Cardiac muscle cell (in vitro differentiated cells and primary cell): ENCODE data around the gene CFAP61. TPM values are rescaled to one million over a fixed set of nuclear protein-coding genes. Genes with fewer than 3 reads are reported as not detected.

Experiments used
- DNase-seq, 2 donors: peaks; one replicate each; pipeline versions ENCODE4 v3.0.0 to v3.0.0-alpha.2; 2010 to 2017; ENCODE audit warnings: low read depth in 1 of 2, low spot score in 1 of 2
- H3K27ac ChIP-seq: fragments of 200-600 bp; sonication (generic); 2 replicates; pipeline ENCODE4 v1.5.1; 2016
- H3K27me3 ChIP-seq: fragments of 200-600 bp; sonication (generic); 2 replicates; pipeline ENCODE4 v1.6.0; 2016; ENCODE audit warnings: control low read depth
- H3K36me3 ChIP-seq: fragments of 200-600 bp; sonication (generic); 2 replicates; pipeline ENCODE4 v1.5.1; 2016; ENCODE audit warnings: control low read depth
- H3K4me1 ChIP-seq: fragments of 200-600 bp; sonication (generic); 2 replicates; pipeline ENCODE4 v1.8.1; 2017; ENCODE audit warnings: low read depth, mild to moderate bottlenecking, mixed run types
- H3K4me3 ChIP-seq: fragments of 200-600 bp; sonication (generic); 2 replicates; pipeline ENCODE4 v1.5.1; 2016; ENCODE audit warnings: mild to moderate bottlenecking
- H3K9me3 ChIP-seq: fragments of 200-600 bp; sonication (generic); 2 replicates; pipeline ENCODE4 v1.5.1; 2017; ENCODE audit warnings: low read depth, mild to moderate bottlenecking, control low read depth
- polyA plus RNA-seq: library from polyadenylated mRNA; unstranded; fragments of >200 nt; fragmentation: Nextera tagmentation; extraction: Ambion mirVana; gene quantifications from 2 replicates; pipeline ENCODE4 v1.2.1, GENCODE V29; 2016
- total RNA-seq: library from RNA; depleted of rRNA; stranded (reverse); fragments of >200 nt; gene quantifications from 2 replicates; pipeline ENCODE4 v1.2.3, GENCODE V29; 2016
- TF ChIP-seq, protein P1 (sequence below): IDR thresholded peaks from 2 replicates; pipeline ENCODE4 v1.5.1; 2012; ENCODE audit warnings: low read depth, mild to moderate bottlenecking, low read length

CFAP61 gene
- total and polyA plus RNA-seq, 2 experiments from 2014 or later: 0.44 TPM; not detected in 1

DNA sequence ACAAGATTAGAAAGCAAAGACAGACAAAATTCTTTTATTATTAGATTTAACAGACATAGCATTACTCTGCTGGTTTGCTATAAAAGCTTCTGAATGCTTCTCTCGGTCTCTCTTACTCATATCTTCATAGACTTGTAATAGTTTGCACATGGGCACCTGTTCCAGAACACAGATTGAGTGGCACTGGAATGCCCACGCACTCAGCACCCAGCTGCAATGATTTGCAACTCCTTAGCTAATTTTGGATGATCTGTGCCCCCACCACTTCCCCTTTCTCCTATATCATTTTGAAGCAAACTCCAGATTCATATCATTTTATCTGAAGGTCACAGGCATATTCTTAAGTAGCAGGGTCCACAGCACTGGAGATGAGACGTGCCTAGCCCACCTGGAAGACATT, 148.8 kb downstream of the CFAP61 start:
- Histone ChIP-seq H3K36me3 (no peaks in the 10 kb centered on the region), H3K9me3 (no peaks in the 10 kb centered on the region), H3K27ac (no peak overlapping the region), H3K4me3 (no peak overlapping the region), H3K27me3 (no peaks in the 10 kb centered on the region), H3K4me1 (peaks cover 36% of the 10 kb centered on the region)
- TF ChIP-seq, protein P1, sequence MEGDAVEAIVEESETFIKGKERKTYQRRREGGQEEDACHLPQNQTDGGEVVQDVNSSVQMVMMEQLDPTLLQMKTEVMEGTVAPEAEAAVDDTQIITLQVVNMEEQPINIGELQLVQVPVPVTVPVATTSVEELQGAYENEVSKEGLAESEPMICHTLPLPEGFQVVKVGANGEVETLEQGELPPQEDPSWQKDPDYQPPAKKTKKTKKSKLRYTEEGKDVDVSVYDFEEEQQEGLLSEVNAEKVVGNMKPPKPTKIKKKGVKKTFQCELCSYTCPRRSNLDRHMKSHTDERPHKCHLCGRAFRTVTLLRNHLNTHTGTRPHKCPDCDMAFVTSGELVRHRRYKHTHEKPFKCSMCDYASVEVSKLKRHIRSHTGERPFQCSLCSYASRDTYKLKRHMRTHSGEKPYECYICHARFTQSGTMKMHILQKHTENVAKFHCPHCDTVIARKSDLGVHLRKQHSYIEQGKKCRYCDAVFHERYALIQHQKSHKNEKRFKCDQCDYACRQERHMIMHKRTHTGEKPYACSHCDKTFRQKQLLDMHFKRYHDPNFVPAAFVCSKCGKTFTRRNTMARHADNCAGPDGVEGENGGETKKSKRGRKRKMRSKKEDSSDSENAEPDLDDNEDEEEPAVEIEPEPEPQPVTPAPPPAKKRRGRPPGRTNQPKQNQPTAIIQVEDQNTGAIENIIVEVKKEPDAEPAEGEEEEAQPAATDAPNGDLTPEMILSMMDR: no peak
- DNase-seq: no peak

GRCh38 chr20:20201639-20202038, 149.3 kb downstream of the CFAP61 start:
- Histone ChIP-seq H3K27ac (no peak overlapping the region), H3K27me3 (no peaks in the 10 kb centered on the region), H3K4me1 (peaks cover 36% of the 10 kb centered on the region), H3K36me3 (no peaks in the 10 kb centered on the region), H3K9me3 (no peaks in the 10 kb centered on the region), H3K4me3 (no peak overlapping the region)
- TF ChIP-seq, protein P1: no peak
- DNase-seq: no peak

GRCh38 chr20:20202768-20203167, 150.4 kb downstream of the CFAP61 start:
- Histone ChIP-seq H3K4me3 (no peak overlapping the region), H3K9me3 (no peaks in the 10 kb centered on the region), H3K4me1 (peaks cover 41% of the 10 kb centered on the region), H3K27me3 (no peaks in the 10 kb centered on the region), H3K27ac (no peak overlapping the region), H3K36me3 (no peaks in the 10 kb centered on the region)
- TF ChIP-seq, protein P1: no peak
- DNase-seq: no peak

GRCh38 chr20:20203784-20204183, 151.5 kb downstream of the CFAP61 start:
- TF ChIP-seq, protein P1: no peak
- Histone ChIP-seq H3K4me1 (peaks cover 31% of the 10 kb centered on the region), H3K27me3 (no peaks in the 10 kb centered on the region), H3K36me3 (no peaks in the 10 kb centered on the region), H3K27ac (no peak overlapping the region), H3K4me3 (no peak overlapping the region), H3K9me3 (no peaks in the 10 kb centered on the region)
- no peak for DNase-seq

DNA sequence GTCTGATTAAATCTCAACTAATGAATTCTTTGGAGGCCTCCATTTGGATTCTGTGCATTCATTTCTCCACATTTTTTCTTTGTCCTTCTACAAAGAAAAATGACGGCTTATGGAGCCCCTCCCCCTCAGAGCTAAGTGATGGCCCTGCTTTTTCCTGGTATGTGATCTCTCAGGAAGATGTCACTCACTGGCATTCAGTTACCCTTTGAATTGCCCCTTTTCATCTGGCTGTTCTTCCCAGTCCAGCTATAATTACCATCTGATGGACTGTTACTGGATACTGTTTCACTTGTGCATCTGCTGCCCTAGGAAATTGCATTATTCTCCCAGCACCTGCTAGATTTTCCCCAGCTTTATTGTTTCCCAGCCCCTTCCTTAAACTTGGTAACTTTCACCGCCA, 151.9 kb downstream of the CFAP61 start:
- H3K27me3 ChIP-seq: no peaks in the 10 kb centered on the region
- H3K36me3 ChIP-seq: no peaks in the 10 kb centered on the region
- TF ChIP-seq, protein P1: no peak
- H3K4me1 ChIP-seq: peaks cover 26% of the 10 kb centered on the region
- no peak overlapping the region for H3K27ac ChIP-seq
- H3K4me3 ChIP-seq: no peak overlapping the region
- no peak for DNase-seq
- H3K9me3 ChIP-seq: no peaks in the 10 kb centered on the region
